Measurements from ENCODE around the gene AFF1.

Gene AFF1

DNA sequence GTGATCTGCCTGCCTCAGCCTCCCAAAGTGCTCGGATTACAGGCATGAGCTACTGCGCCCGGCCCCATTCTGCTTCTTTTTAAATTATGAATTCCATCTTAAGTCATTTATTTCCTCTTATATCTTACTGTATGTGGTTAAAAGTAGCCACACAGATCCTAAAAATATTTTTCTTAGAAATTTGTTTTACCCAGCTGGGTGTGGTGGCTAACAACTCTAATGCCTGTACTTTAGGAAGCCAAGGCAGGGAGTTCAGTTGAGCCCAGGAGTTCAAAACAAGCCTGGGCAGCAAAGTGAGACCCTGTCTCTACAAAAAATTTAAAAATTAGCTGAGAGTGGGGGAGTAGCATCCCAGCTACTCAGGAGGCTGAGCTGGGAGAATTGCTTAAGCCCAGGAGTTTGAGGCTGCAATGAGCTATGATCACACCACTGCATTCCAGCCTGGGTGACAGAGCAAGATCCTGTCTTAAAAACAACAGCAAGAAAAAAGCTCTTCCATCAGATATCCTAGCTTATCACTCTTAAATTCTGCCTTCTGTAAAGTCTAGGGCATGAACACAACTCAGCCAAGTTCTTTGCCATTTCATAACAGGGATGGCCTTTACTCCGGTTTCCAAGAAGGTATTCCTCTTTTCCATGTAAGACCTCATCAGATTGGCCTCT, 15.1 kb upstream of the AFF1 start:
- no peak for DNase-seq (ENCODE audit: low read depth in 3 of 3)

DNA sequence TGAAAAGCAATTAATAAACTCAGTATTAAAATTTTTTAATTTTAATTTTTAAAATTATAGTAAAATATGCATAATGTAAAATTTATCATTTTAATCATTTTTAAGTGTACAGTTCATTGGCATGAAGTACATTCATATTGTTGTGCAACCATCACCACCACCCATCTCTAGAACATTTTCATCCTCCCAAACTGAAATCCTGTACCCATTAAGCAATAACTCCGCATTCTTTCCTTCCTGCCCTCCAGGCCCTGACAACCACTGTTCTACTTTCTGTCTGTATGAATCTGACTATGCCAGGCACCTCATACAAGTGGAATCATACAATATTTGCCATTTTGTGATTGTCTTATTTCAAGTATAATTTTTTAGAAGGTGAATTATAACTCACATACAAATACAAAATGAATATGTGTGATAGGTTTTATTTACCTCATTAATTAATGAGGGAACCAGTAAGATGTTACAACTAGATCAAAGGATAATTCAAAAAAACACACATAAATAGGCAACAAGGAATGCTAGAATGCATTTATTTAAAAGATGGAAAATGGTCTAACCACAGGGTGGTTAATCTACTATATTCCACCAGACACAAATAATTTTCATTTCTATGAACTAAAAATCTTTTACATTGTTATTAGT, 13.1 kb upstream of the AFF1 start:
- no peak for DNase-seq (ENCODE audit: low read depth in 3 of 3)

DNA sequence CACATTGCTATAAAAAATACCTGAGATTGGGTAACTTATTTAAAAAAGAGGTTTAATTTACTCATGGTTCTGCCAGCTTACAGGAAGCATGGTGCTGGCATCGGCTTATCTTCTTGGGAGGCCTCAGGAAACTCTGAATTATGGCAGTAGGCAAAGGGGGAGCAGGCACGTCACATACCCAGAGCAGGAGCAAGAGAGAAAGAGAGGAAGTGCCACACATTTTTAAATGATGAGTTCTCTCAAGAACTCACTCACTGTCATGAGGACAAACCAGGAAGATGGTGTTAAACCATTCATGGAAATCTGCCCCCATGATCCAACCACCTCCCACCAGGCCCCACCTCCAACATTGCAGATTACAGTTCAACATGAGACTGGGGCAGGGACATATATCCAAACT, 10.0 kb upstream of the AFF1 start:
- no peak for DNase-seq (ENCODE audit: low read depth in 3 of 3)

DNA sequence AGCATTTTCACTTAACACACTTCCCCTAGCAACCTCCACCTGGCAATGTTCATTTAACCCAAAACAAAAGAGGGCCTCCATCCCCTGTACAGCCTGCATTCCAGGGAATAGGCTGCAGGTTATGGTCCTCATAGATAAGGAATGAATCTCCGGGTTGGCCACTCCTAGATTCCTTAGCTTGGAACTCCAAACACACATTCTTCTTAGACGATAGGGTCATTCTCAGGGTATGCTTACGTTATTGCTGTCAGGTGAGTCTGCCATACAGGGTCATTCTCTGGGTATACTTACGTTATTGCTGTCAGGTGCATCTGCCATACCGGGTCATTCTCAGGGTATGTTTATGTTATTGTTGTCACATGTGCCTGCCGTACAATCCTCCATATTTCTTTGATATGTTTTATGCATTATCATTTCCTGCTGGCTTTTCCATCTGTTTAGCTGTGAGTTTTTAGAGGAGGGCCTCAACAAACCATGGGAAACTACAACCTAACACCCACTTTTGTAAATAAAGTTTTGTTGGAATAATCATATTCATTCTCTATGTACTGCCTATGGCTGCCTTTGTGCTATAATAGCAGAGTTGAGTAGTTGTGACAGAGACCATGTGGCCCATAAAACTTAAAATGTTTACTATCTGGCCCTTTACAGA, 8.2 kb upstream of the AFF1 start:
- DNase-seq (ENCODE audit: low read depth in 3 of 3): no peak

DNA sequence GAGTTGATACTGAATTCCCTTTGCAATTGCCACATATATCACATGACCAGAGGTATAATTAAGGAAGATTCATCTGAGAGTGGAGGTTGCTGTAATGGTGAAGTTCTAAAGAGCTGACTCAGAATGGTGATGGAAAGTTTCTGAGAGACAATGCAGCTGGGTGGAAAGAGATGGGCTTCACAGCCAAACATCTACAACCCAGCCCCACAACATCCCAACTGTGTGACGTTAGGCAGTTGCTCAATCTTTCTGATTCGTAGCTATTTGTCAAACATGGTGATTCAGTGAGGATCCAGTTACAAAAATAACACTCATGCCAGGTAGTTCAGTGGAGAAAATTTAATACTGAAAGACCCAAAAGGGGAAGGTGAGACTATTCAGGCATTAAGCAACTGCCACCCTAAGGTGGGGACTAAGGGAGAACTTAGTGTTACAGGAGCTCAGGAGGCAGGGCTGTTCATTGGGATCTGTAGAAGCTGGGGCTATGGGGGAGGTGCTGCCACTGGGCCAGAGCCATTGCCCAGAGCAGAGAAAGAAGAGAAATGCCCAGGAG, 6.9 kb upstream of the AFF1 start:
- no peak for DNase-seq (ENCODE audit: low read depth in 3 of 3)

DNA sequence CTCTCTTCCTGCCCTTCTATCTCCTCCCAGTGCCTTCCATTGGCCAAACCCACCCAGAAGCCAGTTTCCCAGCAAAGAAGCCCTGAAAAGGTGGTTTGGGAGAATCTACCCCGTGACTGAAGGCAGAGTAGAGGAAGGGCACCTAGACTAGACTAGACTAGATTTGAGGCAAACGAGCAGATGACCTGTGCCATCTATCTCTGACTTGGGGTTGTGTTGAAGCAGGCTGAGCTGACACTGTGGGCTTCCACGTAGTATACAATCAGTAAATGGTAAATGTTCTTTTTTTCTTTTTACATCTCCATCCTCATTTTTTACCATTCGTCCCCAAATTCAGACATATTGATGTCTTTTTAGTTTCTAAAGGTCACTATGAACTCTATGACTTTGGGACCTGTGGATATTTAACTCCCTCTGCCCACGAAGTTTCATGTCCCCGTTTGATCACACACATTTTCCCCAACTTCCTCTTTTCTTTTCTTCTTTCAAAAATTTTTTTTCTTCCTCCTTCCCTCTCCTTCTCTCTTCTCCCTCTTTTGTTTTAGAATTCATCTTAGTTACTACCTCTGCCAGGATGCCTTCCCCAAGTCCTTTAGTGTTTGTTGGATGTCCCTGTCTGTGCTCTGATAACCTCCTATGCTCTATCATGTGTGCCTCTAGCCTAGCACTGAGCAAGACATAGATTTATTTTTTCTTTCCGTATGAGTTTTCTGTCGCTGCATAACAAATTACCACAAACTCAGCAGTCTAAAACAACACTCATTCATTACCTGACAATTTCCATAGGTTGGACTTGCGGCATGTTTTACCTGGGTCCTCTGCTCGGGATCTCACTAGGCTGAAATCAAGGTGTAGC, 6.2 kb upstream of the AFF1 start:
- no peak for DNase-seq (ENCODE audit: low read depth in 3 of 3)

DNA sequence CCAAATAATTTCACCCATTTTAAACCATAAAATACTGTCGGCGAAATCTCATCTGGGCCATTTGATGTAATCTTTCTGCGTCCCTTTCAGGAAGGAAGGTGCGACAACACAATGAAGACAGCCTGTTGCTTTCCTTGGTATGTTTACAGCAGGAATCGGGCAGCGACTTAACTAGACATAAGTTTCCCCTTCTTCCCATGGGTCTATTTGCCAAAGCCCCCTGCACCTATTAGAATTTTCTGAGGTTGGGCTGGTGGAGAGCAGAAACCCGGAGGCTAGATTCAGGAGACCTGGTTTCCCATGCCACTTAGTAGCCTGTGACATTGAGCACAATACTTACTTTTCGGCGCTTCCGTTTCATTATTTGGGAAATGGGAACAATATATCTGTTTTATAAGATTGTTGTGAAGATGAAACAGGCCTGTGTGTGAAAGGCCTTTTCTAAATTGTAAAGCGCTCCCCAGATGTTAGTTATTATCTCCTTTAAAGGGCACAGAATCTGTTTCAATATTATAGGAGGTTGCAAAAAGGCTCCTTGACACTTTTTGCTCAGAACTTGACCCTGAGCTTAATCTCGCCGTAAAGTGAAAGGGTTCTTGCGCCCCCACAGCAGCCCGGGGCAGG, 552 bp upstream of the AFF1 start:
- no peak for DNase-seq (ENCODE audit: low read depth in 3 of 3)

DNA sequence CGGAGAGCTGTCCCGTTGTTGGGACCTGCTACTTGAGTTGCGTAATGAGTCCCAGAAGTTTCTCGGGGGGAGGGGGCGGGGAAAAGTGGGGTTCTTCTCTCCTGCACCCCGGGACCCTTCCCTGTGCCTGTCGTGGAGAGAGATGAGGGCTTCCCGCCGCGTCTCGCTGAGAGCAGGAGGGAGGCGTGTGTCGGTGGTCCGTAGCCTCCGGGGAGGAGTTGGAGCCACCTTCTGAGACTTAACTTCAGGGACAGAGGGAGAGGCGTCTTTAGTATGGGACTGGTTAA, 698 bp downstream of the AFF1 start:
- DNase-seq (ENCODE audit: low read depth in 3 of 3): no peak

DNA sequence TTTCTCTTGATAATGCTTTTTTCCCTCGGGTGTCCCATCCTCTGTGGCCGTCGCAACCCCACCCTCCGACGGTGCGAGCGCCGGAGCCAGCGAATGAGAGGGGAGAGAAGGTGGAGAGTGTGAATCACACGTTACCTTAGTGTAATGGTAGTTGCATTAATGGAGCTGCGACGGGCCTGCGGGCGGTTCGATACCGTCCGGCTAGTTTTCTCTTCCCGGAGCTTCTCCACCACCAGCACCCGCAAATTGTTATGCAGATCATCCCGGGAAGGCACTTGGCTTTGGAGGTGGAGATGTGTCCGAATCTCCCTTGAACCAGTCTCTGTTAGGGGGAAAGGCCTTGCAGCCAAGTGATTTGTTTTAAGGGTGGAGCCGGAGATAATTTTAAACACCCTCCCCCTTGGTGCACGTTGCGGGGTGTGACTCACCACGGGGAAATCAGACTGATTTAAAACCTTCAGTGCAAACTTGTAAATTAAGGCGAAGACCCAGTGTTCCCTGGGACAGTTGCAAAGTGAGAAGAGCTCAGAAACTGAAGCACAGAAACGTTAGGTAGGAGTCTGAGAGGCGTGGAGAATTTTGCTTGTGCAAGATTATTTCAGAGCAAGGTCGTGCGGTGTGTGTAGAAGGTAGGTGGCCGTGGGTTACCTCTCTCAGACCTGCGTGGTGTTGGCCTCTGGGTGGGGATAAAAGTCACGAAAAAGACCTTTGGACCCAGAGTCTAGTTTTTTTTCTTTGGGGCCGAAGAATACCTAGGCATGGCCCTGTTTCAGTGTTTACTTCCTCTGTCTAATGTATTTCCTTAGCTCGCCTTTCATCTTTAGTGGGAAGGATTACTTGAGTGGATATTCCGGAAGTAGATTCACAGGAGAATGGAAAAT, 1.3 kb downstream of the AFF1 start:
- peak; percentile 60 to 70 (median 65) for DNase-seq (ENCODE audit: low read depth in 3 of 3)

DNA sequence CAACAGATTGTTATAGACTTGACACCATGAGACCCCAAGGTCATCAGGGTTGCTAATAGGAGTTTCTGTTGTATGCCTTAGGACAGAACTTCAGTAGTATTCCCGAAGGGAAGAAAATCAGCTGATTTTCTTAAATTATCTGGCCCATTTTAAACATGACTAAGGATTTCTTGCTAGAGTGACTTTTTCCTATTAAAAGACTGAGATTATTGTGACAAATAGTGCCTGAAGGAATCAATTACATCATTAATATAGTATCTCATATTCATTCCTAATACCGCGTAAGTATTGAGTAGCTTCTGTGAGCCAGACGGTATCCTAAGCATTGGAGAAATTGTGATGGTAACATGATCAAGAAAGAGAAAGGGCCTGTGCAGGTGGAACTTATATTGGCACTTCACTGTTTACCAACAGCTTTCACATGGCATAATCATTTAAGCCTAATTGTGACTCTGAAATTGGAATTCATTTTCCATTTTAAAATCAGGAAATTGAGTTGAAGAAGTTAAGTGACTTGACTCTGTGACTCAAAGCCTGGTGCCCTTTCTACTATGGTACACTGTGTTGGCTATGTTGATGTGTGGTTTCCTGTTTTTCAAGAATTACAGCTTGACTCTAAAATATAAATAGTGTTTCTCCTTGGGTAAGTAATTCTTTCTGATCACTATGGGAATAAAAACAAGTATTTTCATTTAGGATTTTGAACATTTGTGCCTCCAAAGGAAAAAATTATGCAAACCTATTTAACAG, 4.1 kb downstream of the AFF1 start:
- no peak for DNase-seq (ENCODE audit: low read depth in 3 of 3)

DNA sequence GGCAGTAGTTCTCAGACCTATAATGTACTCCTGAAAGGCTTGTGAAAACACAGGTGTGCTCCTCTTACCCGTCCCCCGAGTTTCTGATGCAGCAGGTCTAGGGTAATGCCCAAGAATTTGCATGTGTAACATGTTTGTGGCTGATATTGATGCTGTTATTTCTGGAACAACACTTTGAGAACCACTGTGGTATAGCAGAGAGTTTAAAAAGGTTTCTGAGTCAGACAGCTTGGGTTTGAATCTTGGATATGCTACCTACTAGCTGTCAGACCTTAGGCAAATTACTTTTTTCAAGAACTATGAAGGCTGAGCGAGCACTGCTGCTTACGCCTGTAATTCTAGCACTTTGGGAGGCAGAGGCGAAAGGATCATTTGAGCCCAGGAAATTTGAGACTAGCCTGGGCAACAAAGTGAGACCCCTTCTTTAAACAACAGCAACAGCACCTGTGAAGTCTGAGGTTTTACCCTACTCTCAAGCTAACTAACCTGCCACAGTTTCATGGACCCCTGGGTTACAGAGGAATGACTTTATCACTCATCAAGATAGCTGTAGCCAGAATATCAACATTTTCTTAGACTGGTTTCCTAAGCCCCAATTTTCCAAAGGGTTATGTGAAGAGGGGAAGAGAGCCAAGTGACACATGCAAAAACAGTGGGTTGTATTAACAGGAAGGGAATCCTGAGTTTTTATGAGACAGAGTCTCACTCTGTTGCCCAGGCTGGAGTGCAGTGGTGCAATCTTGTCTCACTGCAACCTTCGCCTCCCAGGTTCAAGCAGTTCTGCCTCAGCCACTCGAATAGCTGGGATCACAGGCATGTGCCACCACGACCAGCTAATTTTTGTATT, 5.1 kb downstream of the AFF1 start:
- no peak for DNase-seq (ENCODE audit: low read depth in 3 of 3)

DNA sequence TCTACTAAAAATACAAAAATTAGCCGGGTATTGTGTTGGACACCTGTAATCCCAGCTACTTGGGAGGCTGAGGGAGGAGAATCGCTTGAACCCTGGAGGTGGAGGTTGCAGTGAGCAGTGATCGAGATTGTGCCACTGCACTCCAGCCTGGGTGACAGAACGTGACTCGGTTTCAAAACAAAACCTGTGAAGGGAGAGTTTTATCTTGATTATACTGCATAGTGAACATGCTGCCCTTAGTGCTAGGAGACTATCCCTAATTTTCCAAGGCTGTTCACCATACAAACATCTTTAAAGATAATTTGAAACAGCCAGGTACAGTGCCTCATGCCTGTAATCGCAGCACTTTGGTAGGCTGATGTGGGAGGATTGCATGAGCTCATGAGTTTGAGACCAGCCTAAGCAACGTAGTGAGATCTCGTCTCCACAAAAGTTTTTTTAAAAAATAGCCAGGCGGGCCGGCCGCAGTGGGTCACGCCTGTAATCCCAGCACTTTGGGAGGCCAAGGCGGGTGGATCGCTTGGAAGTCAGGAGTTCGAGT, 6.2 kb downstream of the AFF1 start:
- no peak for DNase-seq (ENCODE audit: low read depth in 3 of 3)

DNA sequence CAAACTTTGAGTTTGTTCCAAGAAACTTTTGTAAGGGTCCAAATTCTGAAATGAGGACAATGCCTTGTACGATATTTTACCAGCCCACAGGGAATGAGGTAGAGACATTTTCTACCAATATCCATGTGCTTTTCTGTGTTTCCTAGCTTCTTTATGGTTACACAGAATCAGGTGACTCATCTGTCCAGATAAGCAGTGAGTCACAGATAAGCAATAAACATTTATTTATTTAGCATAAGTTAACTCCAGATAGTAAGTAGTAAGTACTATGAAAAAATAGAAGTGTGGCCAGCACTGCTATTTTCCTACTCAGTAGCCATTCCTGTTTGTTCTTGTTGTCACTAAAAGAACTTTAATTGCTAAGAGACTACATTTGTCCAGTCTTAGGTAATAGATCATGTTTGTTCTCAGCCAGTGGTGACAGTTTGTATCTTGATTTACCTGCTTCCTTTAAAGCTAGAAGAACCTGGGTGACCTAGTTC, 7.4 kb downstream of the AFF1 start:
- DNase-seq (ENCODE audit: low read depth in 3 of 3): no peak

DNA sequence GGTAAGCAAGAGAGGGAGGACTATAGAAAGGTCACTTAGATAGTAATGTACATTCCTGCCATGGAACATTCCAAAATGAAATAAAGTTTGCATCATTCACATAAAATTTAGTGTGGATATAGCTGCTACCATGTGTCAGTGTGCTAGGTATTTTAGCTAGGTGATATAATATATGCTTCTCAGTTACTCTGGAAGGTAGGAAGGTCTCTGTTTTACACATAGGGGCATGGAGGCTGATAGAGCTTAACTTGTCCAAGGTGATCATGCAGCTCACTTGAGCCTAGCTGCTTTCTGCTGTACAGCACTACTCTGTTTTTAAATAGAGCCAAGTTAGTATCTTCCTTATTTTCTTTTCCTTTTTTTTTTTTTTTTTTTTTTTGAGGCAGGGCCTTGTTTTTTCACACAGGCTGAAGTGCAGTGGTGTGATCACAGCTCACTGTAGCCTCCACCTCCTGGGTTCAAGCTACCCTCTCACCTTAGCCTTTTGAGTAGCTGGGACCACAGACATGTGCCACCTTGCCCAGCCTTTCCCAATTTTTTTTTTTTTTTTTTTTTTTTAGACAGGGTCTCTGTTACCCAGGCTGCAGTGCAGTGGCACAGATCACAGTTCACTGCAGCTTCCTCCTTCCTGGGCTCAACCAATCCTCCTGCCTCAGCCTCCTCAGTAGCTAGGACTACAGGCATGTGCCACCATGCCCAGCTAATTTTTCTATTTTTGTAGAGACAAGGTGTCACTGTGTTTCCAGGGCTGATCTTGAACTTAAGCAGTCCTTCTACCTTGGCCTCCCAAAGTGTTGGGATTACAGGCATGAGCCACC, 10.4 kb downstream of the AFF1 start:
- DNase-seq (ENCODE audit: low read depth in 3 of 3): no peak

DNA sequence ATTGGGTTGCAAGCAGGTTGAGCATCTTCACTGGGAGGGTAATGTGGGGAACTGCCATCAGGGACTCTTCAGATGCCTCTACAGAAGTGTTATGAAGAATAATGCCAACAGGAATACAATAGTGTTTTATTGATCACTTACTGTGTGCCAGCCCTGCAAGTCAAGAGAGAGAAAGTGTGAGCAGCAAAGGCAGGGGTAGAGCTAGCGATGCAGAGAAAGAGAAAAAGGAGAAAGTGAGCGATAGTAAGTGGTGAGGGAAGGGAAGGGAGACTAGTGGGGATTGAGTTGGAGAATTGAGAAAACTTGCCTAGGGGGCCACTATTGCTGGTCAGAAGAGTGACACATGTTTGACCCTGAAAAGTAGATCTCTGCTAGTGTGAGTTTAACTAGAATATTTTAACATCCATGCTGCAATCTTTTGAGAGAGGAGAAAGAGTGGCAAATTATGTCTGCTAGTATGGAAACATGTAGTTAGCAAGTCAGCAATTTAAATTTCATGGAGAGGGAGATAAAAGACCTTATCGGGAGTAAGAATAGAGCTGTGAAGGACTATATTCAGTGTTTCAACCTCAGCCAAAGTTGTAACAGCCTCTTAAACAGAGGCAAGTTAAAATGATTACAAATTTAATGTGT, 12.2 kb downstream of the AFF1 start:
- DNase-seq (ENCODE audit: low read depth in 3 of 3): no peak

DNA sequence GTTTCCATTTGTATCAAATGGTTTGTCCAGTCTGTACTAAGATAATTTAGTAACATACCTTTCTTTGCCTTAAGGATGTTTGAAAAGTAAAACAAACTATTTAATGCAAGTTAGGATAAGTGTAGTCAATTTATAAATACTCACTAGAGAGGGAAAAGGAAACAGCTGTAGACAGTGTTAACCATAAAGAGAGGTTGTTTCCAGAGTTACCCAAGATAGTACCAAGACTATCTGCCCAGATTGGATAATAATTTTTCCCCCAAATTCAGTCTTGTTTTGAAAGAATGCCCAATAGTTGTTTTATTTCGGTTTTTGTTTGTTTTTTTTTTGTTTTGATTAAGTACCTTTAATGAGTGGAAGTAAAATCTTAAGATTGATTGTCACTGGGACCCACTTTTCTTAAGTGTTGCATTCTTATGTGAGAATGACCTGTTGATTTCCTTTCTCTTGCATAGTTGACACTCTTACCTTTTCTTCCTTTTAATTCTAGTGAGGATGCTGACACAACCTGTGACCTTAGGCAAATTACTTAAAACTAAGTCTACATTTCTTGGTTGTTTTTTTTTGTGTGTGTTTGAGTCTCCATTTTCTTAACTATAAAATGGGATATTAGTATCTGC, 12.8 kb downstream of the AFF1 start:
- DNase-seq (ENCODE audit: low read depth in 3 of 3): no peak

DNA sequence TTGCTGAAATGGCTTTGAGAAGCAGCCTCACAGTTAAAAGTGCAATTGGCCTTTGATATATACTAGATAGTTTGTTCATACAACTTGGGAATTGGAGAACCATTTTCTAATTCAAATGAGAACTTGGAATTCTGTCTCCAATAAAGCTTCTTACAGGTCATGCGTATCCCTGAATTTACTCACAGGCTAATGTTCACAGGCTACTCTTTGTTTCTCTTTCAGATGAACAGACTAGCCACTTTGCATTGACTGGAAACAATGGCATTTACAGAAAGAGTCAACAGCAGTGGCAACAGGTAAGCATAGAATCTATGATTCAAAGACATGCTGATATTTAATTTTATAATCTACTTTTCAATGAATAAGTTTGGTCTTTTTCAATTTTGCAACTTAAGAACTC, 13.5 kb downstream of the AFF1 start:
- DNase-seq (ENCODE audit: low read depth in 3 of 3): no peak

All from stimulated activated CD4-positive, alpha-beta T cell treated with anti-CD3 and anti-CD28 coated beads, TNF-alpha, amount 100 ng/mL, for 24 hours (primary cell).